GM21515 (cell line): ENCODE data around the gene ALOXE3.
A peak's percentile ranks its signal among the peaks of the same experiment; 100 is the strongest.

ENCODE experiments used
- ATAC-seq: cut with Tn5 transposase; IDR thresholded peaks from one replicate; pipeline ENCODE4 v1.9.1; 2021; ENCODE audit not compliant: unreplicated experiment

ALOXE3 gene

GRCh38 chr17:8117980-8118768 is at the start of gene ALOXE3:
ALOXE3 (minus strand) TSS chr17:8118514; CDS start chr17:8117990, 524 bp downstream.
- no peak for ATAC-seq

DNA sequence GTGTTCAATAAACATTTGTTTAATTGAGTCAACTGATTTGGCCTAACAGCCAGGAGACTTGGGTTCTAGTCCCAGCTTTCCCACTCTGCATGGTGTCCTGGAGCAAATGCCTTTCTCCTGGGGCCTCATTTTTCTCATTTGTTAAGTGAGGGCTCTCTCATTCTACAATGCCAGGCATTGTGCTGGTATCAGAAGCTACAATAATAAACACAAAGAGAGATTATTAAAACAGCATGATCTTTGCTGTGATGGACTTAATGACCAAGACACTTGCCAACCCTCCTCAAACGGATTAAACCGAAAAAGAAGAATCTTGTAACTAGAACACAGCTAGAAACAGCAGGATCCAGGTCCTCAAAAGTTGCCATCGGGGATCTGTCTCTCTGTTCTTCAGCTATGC is 49.2 kb upstream of the ALOXE3 start:
- no peak for ATAC-seq

- no peak for ATAC-seq
Observed at GRCh38 chr17:8166731-8167130, 48.4 kb upstream of the ALOXE3 start.

DNA sequence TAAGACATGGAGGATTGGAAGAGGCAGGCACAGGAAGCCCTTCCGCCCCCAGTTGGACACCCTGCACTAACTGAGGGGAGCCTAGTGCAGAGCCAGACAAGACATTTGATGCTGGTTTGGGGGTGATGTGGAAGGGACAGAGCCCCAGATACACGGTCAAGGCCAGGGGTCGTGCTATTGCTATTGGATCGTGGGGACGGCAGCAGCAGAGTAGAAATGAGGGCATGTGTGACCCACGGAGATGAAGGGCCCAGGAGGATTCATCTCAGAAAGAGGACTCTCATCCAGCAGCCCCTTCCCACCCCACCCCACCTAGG is 46.5 kb upstream of the ALOXE3 start:
- ATAC-seq = no peak

DNA sequence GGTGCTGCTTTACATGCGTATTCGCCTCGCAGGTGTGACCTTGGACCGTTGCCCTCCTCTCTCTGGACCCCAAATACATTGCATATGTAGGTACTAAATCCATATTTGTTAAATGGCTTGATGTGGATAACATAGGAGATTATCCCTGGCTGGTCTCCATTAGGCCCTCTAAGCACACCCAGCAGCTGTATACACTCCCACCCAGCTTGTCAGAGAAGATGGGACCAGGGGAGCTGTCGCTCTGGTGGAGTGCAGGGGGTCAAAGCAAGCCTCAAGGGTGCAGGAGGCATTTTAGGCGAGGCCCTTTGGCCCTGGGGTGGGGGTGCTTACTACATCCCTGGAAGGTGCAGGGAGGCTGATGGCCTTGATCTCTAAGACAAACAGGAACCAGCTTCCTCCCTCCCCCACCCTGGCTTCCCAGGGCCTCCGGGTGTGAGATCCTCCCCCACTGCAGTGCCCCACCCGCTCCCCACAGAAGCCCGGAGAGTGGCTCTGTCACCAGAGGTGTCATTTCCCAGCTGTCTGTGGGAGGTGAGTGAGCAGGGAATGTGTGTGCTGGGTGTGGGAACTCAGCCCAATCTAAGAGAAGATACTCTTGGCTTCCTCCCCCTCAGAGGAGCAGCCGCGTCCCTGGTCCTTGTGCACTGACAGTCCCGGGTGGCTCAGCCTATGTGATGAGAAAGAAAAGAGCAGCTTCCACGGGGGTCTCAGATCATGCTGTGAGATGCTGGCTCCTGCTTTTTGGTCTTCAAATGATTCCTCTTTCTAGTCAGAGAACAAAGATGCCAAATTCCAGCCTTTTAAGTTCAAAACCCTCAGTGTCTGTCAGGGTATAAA is 45.9 kb upstream of the ALOXE3 start:
- ATAC-seq = no peak

- peak; percentile 4 for ATAC-seq
Observed at GRCh38 chr17:8162997-8163977, 45.0 kb upstream of the ALOXE3 start.

- peak; percentile 40 for ATAC-seq
Observed at GRCh38 chr17:8162233-8162996, 44.1 kb upstream of the ALOXE3 start, which contains the start of gene VAMP2. VAMP2 (minus strand) TSS chr17:8162948; CDS start chr17:8162879, 69 bp downstream.

DNA sequence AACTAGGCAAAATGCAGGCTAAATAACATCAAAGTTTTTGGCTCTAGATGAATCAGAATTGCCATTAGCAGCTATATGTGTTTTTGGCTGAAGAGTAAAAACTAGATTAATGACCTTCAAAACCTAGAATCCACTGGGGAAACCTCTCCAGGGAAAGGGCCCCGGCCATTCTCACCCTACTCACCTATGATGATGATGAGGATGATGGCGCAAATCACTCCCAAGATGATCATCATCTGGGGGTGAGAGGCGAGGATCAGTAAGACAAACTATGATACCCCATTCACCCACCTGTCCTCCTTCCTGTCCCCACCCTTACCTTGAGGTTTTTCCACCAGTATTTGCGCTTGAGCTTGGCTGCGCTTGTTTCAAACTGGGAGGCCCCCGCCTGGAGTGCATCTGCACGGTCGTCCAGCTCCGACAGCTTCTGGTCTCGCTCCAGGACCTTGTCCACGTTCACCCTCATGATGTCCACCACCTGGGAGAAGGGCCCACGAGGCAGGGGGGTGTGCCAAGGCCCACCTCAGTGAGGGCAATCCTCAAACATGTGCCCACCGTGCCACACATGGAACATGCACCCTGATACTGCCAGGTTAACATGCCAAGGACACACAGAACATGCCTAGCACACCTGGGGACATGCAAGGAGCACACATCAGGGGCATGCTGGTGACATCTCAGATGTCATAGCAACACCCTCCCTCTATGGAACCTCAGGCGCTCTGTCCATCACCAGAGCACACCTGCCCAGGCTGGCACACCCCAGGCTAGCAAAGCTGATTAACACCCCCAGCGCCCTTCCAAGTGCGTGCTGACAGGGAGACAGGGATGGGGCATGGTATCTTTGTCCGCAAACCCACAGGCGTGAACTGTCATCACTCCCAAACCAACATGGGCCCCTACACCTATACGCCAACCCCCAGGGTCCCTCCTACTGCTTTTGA is 43.2 kb upstream of the ALOXE3 start:
- no peak for ATAC-seq

GRCh38 chr17:8160741-8161221 is 42.5 kb upstream of the ALOXE3 start:
- no peak for ATAC-seq

GRCh38 chr17:8160224-8160577 is 41.9 kb upstream of the ALOXE3 start:
- no peak for ATAC-seq

- ATAC-seq = no peak
Observed at GRCh38 chr17:8159459-8160223, 41.3 kb upstream of the ALOXE3 start.

DNA sequence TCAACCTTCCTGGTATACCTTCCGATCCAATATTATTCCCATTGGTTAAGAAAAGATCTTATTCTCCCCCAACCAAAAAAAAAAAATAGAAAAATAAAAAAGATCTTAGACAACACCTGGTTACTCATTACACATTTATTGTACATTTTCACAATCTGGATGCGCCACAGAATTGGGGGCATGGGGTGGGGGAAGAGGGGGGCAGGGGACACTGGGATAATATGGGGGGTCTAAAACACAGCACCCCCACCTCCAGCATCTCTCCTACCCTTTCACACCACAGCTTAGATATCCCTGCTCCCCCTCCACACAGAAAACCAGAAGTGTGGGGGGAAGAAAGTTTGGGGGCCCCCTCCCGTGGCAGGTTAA is 40.7 kb upstream of the ALOXE3 start:
- ATAC-seq = no peak

GRCh38 chr17:8158267-8159031 is 40.1 kb upstream of the ALOXE3 start:
- no peak for ATAC-seq

DNA sequence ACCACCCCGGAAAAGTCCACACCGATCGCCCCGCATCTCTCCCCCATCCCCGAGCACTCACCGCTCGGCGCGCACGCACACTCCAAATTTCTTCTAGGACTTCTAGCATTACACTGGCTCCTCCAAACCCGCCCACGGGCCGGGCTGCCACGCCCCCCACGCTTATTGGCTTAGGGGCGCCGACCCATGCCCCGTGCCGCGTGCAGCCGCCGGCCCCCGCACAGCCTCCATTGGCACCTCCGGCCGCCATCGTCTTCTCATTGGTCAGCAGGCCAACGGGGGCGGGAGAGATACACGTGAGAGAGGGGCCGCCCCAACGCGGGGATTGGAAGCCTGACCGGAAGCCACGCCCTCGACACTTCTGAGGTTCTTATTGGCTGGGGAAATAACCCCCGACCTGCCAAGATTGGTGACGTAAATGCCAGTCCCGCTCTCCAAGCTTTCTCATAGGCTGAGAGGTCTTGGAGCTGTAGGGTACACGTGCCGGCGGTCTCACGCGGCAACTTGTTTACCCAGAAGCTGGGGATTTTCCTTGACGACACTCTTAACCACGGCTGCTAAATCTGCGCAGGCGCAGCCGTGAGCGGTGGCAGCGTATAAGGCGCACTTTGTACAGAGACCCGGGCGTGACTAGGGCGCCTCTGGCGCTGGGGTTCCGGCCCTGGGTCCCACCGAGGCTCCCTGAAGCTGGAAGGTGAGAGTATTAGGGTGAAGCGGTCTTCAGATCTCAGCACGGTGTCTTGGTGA is 38.1 kb upstream of the ALOXE3 start:
- peak; percentile 73 for ATAC-seq

DNA sequence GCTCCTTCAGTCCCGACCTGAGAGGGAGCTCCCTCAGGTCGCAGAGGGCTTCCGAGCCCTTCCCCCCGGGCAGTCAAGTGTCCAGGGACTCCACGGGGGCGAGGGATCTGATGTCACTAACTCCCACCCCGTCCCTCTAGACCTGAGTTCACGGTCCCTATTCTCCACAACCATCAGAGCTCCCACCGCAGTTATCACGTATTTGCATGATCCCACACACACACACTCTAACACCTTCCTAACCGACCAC is 37.6 kb upstream of the ALOXE3 start:
- ATAC-seq = no peak

DNA sequence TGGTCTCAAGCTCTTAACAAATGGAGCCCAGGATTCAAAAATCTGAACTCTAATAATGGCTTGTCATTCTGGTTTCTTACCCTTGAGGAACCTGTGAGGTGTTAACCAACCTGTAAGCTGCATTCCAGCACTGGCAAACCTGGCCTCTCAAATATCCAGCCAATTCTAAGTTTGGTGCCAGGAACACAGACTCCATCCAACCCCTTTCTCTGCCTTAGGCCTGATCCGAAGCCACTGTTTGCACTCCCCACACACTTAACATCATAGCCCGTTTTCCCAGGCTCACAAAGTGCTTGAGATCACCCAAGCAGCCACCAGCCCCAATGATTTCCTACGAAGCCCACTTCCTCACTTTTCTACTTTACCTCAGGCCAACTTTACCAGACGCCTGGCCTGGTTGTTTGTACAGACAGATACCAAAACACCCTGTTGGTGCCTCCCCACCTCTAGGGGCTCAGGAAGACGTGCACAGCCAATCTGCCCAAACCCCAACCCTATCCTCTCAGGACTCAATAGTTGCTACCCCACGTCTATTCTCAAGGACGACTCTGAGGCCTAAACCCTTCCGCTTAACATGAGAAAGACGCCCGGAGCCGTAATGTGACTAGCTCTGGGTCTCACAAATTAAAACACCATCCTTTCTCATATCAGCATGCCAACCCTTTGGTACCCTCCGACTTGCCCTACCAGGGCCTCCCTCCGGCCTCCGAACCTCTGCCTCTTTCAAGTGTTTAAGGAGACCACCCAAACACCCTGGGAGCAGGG is 37.1 kb upstream of the ALOXE3 start:
- ATAC-seq = no peak
